ENCODE data around the gene PID1.

Gene PID1

GRCh38 chr2:229178706-229179105 lies 92.4 kb downstream of the PID1 start:
- peaks cover 0 to 4% (median 0%) of the 10 kb centered on the region in 5 donors for H3K9me3 ChIP-seq (ENCODE audit: control insufficient read depth in 5 of 5, low read length in 5 of 5)
- peaks cover 0 to under 1% (median 0%) of the 10 kb centered on the region in 5 donors for H3K36me3 ChIP-seq (ENCODE audit: control insufficient read depth in 5 of 5, insufficient read depth in 5 of 5, low read length in 5 of 5)
- no peak overlapping the region for H3K27ac ChIP-seq (ENCODE audit: low read depth, low read length)
- H3K9ac ChIP-seq (ENCODE audit: low read length in 5 of 5), result no peak overlapping the region
- peaks cover 0 to 15% (median 4%) of the 10 kb centered on the region in 5 donors for H3K4me1 ChIP-seq (ENCODE audit: control insufficient read depth in 5 of 5, insufficient read depth in 5 of 5, low read length in 5 of 5)
- no peaks in the 10 kb centered on the region for H3K27me3 ChIP-seq (ENCODE audit: control insufficient read depth in 5 of 5, insufficient read depth in 4 of 5, low read length in 5 of 5)
- H3K4me3 ChIP-seq (ENCODE audit: low read depth in 1 of 5, low read length in 5 of 5), result no peak overlapping the region

GRCh38 chr2:229178117-229178516 lies 93.0 kb downstream of the PID1 start:
- peaks cover 0 to 4% (median 0%) of the 10 kb centered on the region in 5 donors for H3K9me3 ChIP-seq (ENCODE audit: control insufficient read depth in 5 of 5, low read length in 5 of 5)
- H3K4me3 ChIP-seq (ENCODE audit: low read depth in 1 of 5, low read length in 5 of 5), result no peak overlapping the region
- peaks cover 0 to 5% (median 0%) of the 10 kb centered on the region in 5 donors for H3K36me3 ChIP-seq (ENCODE audit: control insufficient read depth in 5 of 5, insufficient read depth in 5 of 5, low read length in 5 of 5)
- no peak overlapping the region for H3K27ac ChIP-seq (ENCODE audit: low read depth, low read length)
- H3K9ac ChIP-seq (ENCODE audit: low read length in 5 of 5), result no peak overlapping the region
- no peaks in the 10 kb centered on the region for H3K27me3 ChIP-seq (ENCODE audit: control insufficient read depth in 5 of 5, insufficient read depth in 4 of 5, low read length in 5 of 5)
- peaks cover 0 to 15% (median 4%) of the 10 kb centered on the region in 5 donors for H3K4me1 ChIP-seq (ENCODE audit: control insufficient read depth in 5 of 5, insufficient read depth in 5 of 5, low read length in 5 of 5)

GRCh38 chr2:229176136-229176535 lies 95.0 kb downstream of the PID1 start:
- Histone ChIP-seq H3K4me3 (ENCODE audit: low read depth in 1 of 5, low read length in 5 of 5) (no peak overlapping the region), H3K27me3 (ENCODE audit: control insufficient read depth in 5 of 5, insufficient read depth in 4 of 5, low read length in 5 of 5) (no peaks in the 10 kb centered on the region), H3K9me3 (ENCODE audit: control insufficient read depth in 5 of 5, low read length in 5 of 5) (peaks cover 0 to 13% (median 4%) of the 10 kb centered on the region in 5 donors), H3K9ac (ENCODE audit: low read length in 5 of 5) (no peak overlapping the region), H3K36me3 (ENCODE audit: control insufficient read depth in 5 of 5, insufficient read depth in 5 of 5, low read length in 5 of 5) (peaks cover 0 to 6% (median 0%) of the 10 kb centered on the region in 5 donors), H3K27ac (ENCODE audit: low read depth, low read length) (no peak overlapping the region), H3K4me1 (ENCODE audit: control insufficient read depth in 5 of 5, insufficient read depth in 5 of 5, low read length in 5 of 5) (peaks cover 0 to 15% (median 4%) of the 10 kb centered on the region in 5 donors)

GRCh38 chr2:229175497-229175863 lies 95.6 kb downstream of the PID1 start:
- Histone ChIP-seq H3K36me3 (ENCODE audit: control insufficient read depth in 5 of 5, insufficient read depth in 5 of 5, low read length in 5 of 5) (peaks cover 0 to 6% (median 0%) of the 10 kb centered on the region in 5 donors), H3K27me3 (ENCODE audit: control insufficient read depth in 5 of 5, insufficient read depth in 4 of 5, low read length in 5 of 5) (no peaks in the 10 kb centered on the region), H3K27ac (ENCODE audit: low read depth, low read length) (no peak overlapping the region), H3K9ac (ENCODE audit: low read length in 5 of 5) (no peak overlapping the region), H3K4me3 (ENCODE audit: low read depth in 1 of 5, low read length in 5 of 5) (no peak overlapping the region), H3K4me1 (ENCODE audit: control insufficient read depth in 5 of 5, insufficient read depth in 5 of 5, low read length in 5 of 5) (peaks cover 0 to 17% (median 4%) of the 10 kb centered on the region in 5 donors), H3K9me3 (ENCODE audit: control insufficient read depth in 5 of 5, low read length in 5 of 5) (peaks cover 0 to 13% (median 4%) of the 10 kb centered on the region in 5 donors)

GRCh38 chr2:229174794-229175496 lies 96.1 kb downstream of the PID1 start:
- H3K27ac ChIP-seq (ENCODE audit: low read depth, low read length), result no peak overlapping the region
- no peaks in the 10 kb centered on the region for H3K27me3 ChIP-seq (ENCODE audit: control insufficient read depth in 5 of 5, insufficient read depth in 4 of 5, low read length in 5 of 5)
- no peak overlapping the region for H3K9ac ChIP-seq (ENCODE audit: low read length in 5 of 5)
- peaks cover 0 to 13% (median 4%) of the 10 kb centered on the region in 5 donors for H3K9me3 ChIP-seq (ENCODE audit: control insufficient read depth in 5 of 5, low read length in 5 of 5)
- peaks cover 0 to 17% (median 4%) of the 10 kb centered on the region in 5 donors for H3K4me1 ChIP-seq (ENCODE audit: control insufficient read depth in 5 of 5, insufficient read depth in 5 of 5, low read length in 5 of 5)
- no peak overlapping the region for H3K4me3 ChIP-seq (ENCODE audit: low read depth in 1 of 5, low read length in 5 of 5)
- peaks cover 0 to 6% (median 0%) of the 10 kb centered on the region in 5 donors for H3K36me3 ChIP-seq (ENCODE audit: control insufficient read depth in 5 of 5, insufficient read depth in 5 of 5, low read length in 5 of 5)

GRCh38 chr2:229173825-229174359 lies 97.2 kb downstream of the PID1 start:
- Histone ChIP-seq H3K9ac (ENCODE audit: low read length in 5 of 5) (no peak overlapping the region), H3K9me3 (ENCODE audit: control insufficient read depth in 5 of 5, low read length in 5 of 5) (peaks cover 0 to 13% (median 4%) of the 10 kb centered on the region in 5 donors), H3K27ac (ENCODE audit: low read depth, low read length) (no peak overlapping the region)

GRCh38 chr2:229170916-229171315 lies 100.2 kb downstream of the PID1 start:
- H3K4me3 ChIP-seq (ENCODE audit: low read depth in 1 of 5, low read length in 5 of 5), result peak overlapping the region in 1 of 5 donors; percentile 17

More at GRCh38 chr2:229173825-229174359, 97.2 kb downstream of the PID1 start:
- Histone ChIP-seq H3K27me3 (ENCODE audit: control insufficient read depth in 5 of 5, insufficient read depth in 4 of 5, low read length in 5 of 5) (no peaks in the 10 kb centered on the region), H3K36me3 (ENCODE audit: control insufficient read depth in 5 of 5, insufficient read depth in 5 of 5, low read length in 5 of 5) (peaks cover 0 to 6% (median 0%) of the 10 kb centered on the region in 5 donors), H3K4me3 (ENCODE audit: low read depth in 1 of 5, low read length in 5 of 5) (no peak overlapping the region), H3K4me1 (ENCODE audit: control insufficient read depth in 5 of 5, insufficient read depth in 5 of 5, low read length in 5 of 5) (peaks cover 0 to 16% (median 7%) of the 10 kb centered on the region in 5 donors)

GRCh38 chr2:229170171-229170570 lies 100.9 kb downstream of the PID1 start:
- Histone ChIP-seq H3K4me1 (ENCODE audit: control insufficient read depth in 5 of 5, insufficient read depth in 5 of 5, low read length in 5 of 5) (peaks cover 0 to 13% (median 7%) of the 10 kb centered on the region in 5 donors), H3K27ac (ENCODE audit: low read depth, low read length) (no peak overlapping the region), H3K36me3 (ENCODE audit: control insufficient read depth in 5 of 5, insufficient read depth in 5 of 5, low read length in 5 of 5) (peaks cover 0 to 6% (median 0%) of the 10 kb centered on the region in 5 donors), H3K9ac (ENCODE audit: low read length in 5 of 5) (no peak overlapping the region), H3K4me3 (ENCODE audit: low read depth in 1 of 5, low read length in 5 of 5) (no peak overlapping the region), H3K9me3 (ENCODE audit: control insufficient read depth in 5 of 5, low read length in 5 of 5) (peaks cover 0 to 13% (median 4%) of the 10 kb centered on the region in 5 donors), H3K27me3 (ENCODE audit: control insufficient read depth in 5 of 5, insufficient read depth in 4 of 5, low read length in 5 of 5) (no peaks in the 10 kb centered on the region)

More at GRCh38 chr2:229170916-229171315, 100.2 kb downstream of the PID1 start:
- Histone ChIP-seq H3K27me3 (ENCODE audit: control insufficient read depth in 5 of 5, insufficient read depth in 4 of 5, low read length in 5 of 5) (no peaks in the 10 kb centered on the region), H3K27ac (ENCODE audit: low read depth, low read length) (no peak overlapping the region), H3K9me3 (ENCODE audit: control insufficient read depth in 5 of 5, low read length in 5 of 5) (peaks cover 0 to 13% (median 4%) of the 10 kb centered on the region in 5 donors), H3K4me1 (ENCODE audit: control insufficient read depth in 5 of 5, insufficient read depth in 5 of 5, low read length in 5 of 5) (peaks cover 0 to 14% (median 7%) of the 10 kb centered on the region in 5 donors), H3K36me3 (ENCODE audit: control insufficient read depth in 5 of 5, insufficient read depth in 5 of 5, low read length in 5 of 5) (peaks cover 0 to 6% (median 0%) of the 10 kb centered on the region in 5 donors), H3K9ac (ENCODE audit: low read length in 5 of 5) (no peak overlapping the region)

GRCh38 chr2:229169751-229170150 lies 101.3 kb downstream of the PID1 start:
- Histone ChIP-seq H3K27me3 (ENCODE audit: control insufficient read depth in 5 of 5, insufficient read depth in 4 of 5, low read length in 5 of 5) (no peaks in the 10 kb centered on the region), H3K36me3 (ENCODE audit: control insufficient read depth in 5 of 5, insufficient read depth in 5 of 5, low read length in 5 of 5) (peaks cover 0 to 6% (median 0%) of the 10 kb centered on the region in 5 donors), H3K9me3 (ENCODE audit: control insufficient read depth in 5 of 5, low read length in 5 of 5) (peaks cover 0 to 11% (median 3%) of the 10 kb centered on the region in 5 donors), H3K9ac (ENCODE audit: low read length in 5 of 5) (no peak overlapping the region), H3K27ac (ENCODE audit: low read depth, low read length) (no peak overlapping the region), H3K4me1 (ENCODE audit: control insufficient read depth in 5 of 5, insufficient read depth in 5 of 5, low read length in 5 of 5) (peaks cover 0 to 9% (median 7%) of the 10 kb centered on the region in 5 donors), H3K4me3 (ENCODE audit: low read depth in 1 of 5, low read length in 5 of 5) (no peak overlapping the region)

Data from subcutaneous abdominal adipose tissue (tissue), 5 donors.